ENCODE results near the gene CASZ1. TPM values are rescaled to one million over a fixed set of nuclear protein-coding genes. Genes with fewer than 3 reads are reported as not detected.

The CASZ1 gene
- total and polyA plus RNA-seq, 2 experiments from 2014 or later: 3.6 to 6.9 TPM

- H3K9me3 ChIP-seq (ENCODE audit: low read depth): no peaks in the 10 kb centered on the region
- no peak for DNase-seq (ENCODE audit: low spot score)
- H3K27me3 ChIP-seq: no peaks in the 10 kb centered on the region
- 96% methylated on average over 20 of the region's 22 CpGs for WGBS (ENCODE audit: low lambda C conversion rate, missing lambda C conversion rate)
- no peaks in the 10 kb centered on the region for H4K20me1 ChIP-seq (ENCODE audit: insufficient read depth, poor library complexity, severe bottlenecking)
- H3K36me3 ChIP-seq (replicated peaks; ENCODE audit: insufficient read depth, low read depth): no peaks in the 10 kb centered on the region
- TF ChIP-seq EZH2 (IDR thresholded peaks at IDR 0.05; ENCODE audit: borderline replicate concordance): no peak
- TF ChIP-seq, protein P1, sequence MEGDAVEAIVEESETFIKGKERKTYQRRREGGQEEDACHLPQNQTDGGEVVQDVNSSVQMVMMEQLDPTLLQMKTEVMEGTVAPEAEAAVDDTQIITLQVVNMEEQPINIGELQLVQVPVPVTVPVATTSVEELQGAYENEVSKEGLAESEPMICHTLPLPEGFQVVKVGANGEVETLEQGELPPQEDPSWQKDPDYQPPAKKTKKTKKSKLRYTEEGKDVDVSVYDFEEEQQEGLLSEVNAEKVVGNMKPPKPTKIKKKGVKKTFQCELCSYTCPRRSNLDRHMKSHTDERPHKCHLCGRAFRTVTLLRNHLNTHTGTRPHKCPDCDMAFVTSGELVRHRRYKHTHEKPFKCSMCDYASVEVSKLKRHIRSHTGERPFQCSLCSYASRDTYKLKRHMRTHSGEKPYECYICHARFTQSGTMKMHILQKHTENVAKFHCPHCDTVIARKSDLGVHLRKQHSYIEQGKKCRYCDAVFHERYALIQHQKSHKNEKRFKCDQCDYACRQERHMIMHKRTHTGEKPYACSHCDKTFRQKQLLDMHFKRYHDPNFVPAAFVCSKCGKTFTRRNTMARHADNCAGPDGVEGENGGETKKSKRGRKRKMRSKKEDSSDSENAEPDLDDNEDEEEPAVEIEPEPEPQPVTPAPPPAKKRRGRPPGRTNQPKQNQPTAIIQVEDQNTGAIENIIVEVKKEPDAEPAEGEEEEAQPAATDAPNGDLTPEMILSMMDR (IDR thresholded peaks at IDR 0.05; ENCODE audit: poor library complexity): no peak
- no peak for TF ChIP-seq EZH2phosphoT487 (IDR thresholded peaks at IDR 0.05; ENCODE audit: low read depth, severe bottlenecking, unreplicated experiment)
- H3K4me2 ChIP-seq: no peak overlapping the region
- H3K27ac ChIP-seq: no peak overlapping the region
- H3K4me3 ChIP-seq: no peak overlapping the region
- H3K4me1 ChIP-seq (ENCODE audit: insufficient read depth): peaks cover 8% of the 10 kb centered on the region
- H2AFZ ChIP-seq: no peak overlapping the region
- no peaks in the 10 kb centered on the region for H3K9me2 ChIP-seq (replicated peaks; ENCODE audit: insufficient read depth)
- no peaks in the 10 kb centered on the region for H3K79me2 ChIP-seq
These were observed 169.5 kb downstream of the CASZ1 start for GRCh38 chr1:10626791-10627410.

- 76% methylated on average over 13 of the region's 13 CpGs for WGBS (ENCODE audit: low lambda C conversion rate, missing lambda C conversion rate)
- no peaks in the 10 kb centered on the region for H3K79me2 ChIP-seq
- no peak overlapping the region for H3K27ac ChIP-seq
- no peak for DNase-seq (ENCODE audit: low spot score)
- H4K20me1 ChIP-seq (ENCODE audit: insufficient read depth, poor library complexity, severe bottlenecking): no peaks in the 10 kb centered on the region
- TF ChIP-seq EZH2phosphoT487 (IDR thresholded peaks at IDR 0.05; ENCODE audit: low read depth, severe bottlenecking, unreplicated experiment) (no peak), EZH2 (IDR thresholded peaks at IDR 0.05; ENCODE audit: borderline replicate concordance) (no peak)
- TF ChIP-seq, protein P1 (IDR thresholded peaks at IDR 0.05; ENCODE audit: poor library complexity): no peak
- no peak overlapping the region for H3K4me3 ChIP-seq
- H3K9me2 ChIP-seq (replicated peaks; ENCODE audit: insufficient read depth): no peaks in the 10 kb centered on the region
- no peak overlapping the region for H2AFZ ChIP-seq
- H3K36me3 ChIP-seq (replicated peaks; ENCODE audit: insufficient read depth, low read depth): no peaks in the 10 kb centered on the region
- H3K4me2 ChIP-seq: no peak overlapping the region
- no peaks in the 10 kb centered on the region for H3K27me3 ChIP-seq
- peaks cover 8% of the 10 kb centered on the region for H3K4me1 ChIP-seq (ENCODE audit: insufficient read depth)
- H3K9me3 ChIP-seq (ENCODE audit: low read depth): no peaks in the 10 kb centered on the region
These were observed 170.2 kb downstream of the CASZ1 start for GRCh38 chr1:10626131-10626731.

- H3K27ac ChIP-seq: peak overlapping the region; percentile 10
- no peaks in the 10 kb centered on the region for H3K9me2 ChIP-seq (replicated peaks; ENCODE audit: insufficient read depth)
- H3K9me3 ChIP-seq (ENCODE audit: low read depth): no peaks in the 10 kb centered on the region
- H3K4me3 ChIP-seq: no peak overlapping the region
- no peak for DNase-seq (ENCODE audit: low spot score)
- no peak overlapping the region for H2AFZ ChIP-seq
- TF ChIP-seq EZH2phosphoT487 (IDR thresholded peaks at IDR 0.05; ENCODE audit: low read depth, severe bottlenecking, unreplicated experiment) (no peak), EZH2 (IDR thresholded peaks at IDR 0.05; ENCODE audit: borderline replicate concordance) (no peak)
- TF ChIP-seq, protein P1 (IDR thresholded peaks at IDR 0.05; ENCODE audit: poor library complexity): no peak
- H3K27me3 ChIP-seq: no peaks in the 10 kb centered on the region
- H3K36me3 ChIP-seq (replicated peaks; ENCODE audit: insufficient read depth, low read depth): no peaks in the 10 kb centered on the region
- H3K4me2 ChIP-seq: no peak overlapping the region
- H3K4me1 ChIP-seq (ENCODE audit: insufficient read depth): peaks cover 8% of the 10 kb centered on the region
- H4K20me1 ChIP-seq (ENCODE audit: insufficient read depth, poor library complexity, severe bottlenecking): no peaks in the 10 kb centered on the region
- no peaks in the 10 kb centered on the region for H3K79me2 ChIP-seq
- WGBS (ENCODE audit: low lambda C conversion rate, missing lambda C conversion rate): 73% methylated on average over 10 of the region's 10 CpGs
These were observed 170.9 kb downstream of the CASZ1 start for GRCh38 chr1:10625554-10625953.

Data from hepatocyte (in vitro differentiated cells).